HepG2 (cell line): ENCODE results near the gene MTFR1L. TPM values are rescaled to one million over a fixed set of nuclear protein-coding genes. Genes with fewer than 3 reads are reported as not detected.
A peak's percentile ranks its signal among the peaks of the same experiment; 100 is the strongest.

Experiments used
- KLF15 ChIP-seq: sonication (generic); formaldehyde crosslinking; IDR thresholded peaks from 2 replicates; pipeline ENCODE4 v1.8.1; 2023; ENCODE audit warnings: borderline replicate concordance, mild to moderate bottlenecking, inconsistent platforms, missing genetic modification reagents, mixed read lengths
- MLLT10 ChIP-seq: sonication (generic); formaldehyde crosslinking; IDR thresholded peaks from 2 replicates; pipeline ENCODE4 v1.4.0; 2020; ENCODE audit warnings: missing genetic modification reagents
- NCOA5 ChIP-seq: sonication (generic); formaldehyde crosslinking; IDR thresholded peaks from 2 replicates; pipeline ENCODE4 v1.4.0; 2020; ENCODE audit warnings: missing genetic modification reagents
- NFAT5 ChIP-seq: sonication (generic); formaldehyde crosslinking; IDR thresholded peaks from 2 replicates; pipeline ENCODE4 v1.4.0; 2020; ENCODE audit warnings: missing genetic modification reagents
- PAX8 ChIP-seq: sonication (generic); formaldehyde crosslinking; IDR thresholded peaks from 2 replicates; pipeline ENCODE4 v1.8.0; 2022; ENCODE audit warnings: mild to moderate bottlenecking, missing genetic modification reagents, borderline replicate concordance
- polyA plus RNA-seq, 8 experiments: library from polyadenylated mRNA; depleted of rRNA in 3 of 8; stranded (reverse) in 7 of 8; unstranded in 1 of 8; fragments of >200 nt; fragmentation: Illumina TruSeq in 4 of 8; extraction: Trizol in 4 of 8; gene quantifications; 2 replicates each; pipeline versions ENCODE4 v1.2.1 to v1.2.3, GENCODE V29; 2011 to 2016; ENCODE audit warnings: low read depth in 4 of 8, missing spikeins in 1 of 8, mixed read lengths in 1 of 8; ENCODE audit not compliant: insufficient read depth in 1 of 8
- total RNA-seq, 5 experiments: library from RNA; depleted of rRNA; stranded (reverse); fragments of >200 nt; fragmentation: Illumina TruSeq; extraction: Trizol; gene quantifications; 2 replicates each; pipeline ENCODE4 v1.2.3, GENCODE V29; 2016; ENCODE audit warnings: low read depth in 1 of 5
- TF ChIP-seq, protein P1 (sequence below): sonication (generic); formaldehyde crosslinking; IDR thresholded peaks from 2 replicates; pipeline ENCODE4 v1.4.0; 2020; ENCODE audit warnings: missing genetic modification reagents
- TF ChIP-seq, protein P2 (sequence below): sonication (generic); formaldehyde crosslinking; conservative IDR thresholded peaks from 2 replicates; pipeline ENCODE4 v1.8.0; 2022; ENCODE audit warnings: low read depth, missing genetic modification reagents

Gene MTFR1L
- total and polyA plus RNA-seq, 2 of the 13 experiments (the other 11 are each of a cell fraction or from before 2014, with no cell fraction given) = 38.0 to 55.7 TPM

DNA sequence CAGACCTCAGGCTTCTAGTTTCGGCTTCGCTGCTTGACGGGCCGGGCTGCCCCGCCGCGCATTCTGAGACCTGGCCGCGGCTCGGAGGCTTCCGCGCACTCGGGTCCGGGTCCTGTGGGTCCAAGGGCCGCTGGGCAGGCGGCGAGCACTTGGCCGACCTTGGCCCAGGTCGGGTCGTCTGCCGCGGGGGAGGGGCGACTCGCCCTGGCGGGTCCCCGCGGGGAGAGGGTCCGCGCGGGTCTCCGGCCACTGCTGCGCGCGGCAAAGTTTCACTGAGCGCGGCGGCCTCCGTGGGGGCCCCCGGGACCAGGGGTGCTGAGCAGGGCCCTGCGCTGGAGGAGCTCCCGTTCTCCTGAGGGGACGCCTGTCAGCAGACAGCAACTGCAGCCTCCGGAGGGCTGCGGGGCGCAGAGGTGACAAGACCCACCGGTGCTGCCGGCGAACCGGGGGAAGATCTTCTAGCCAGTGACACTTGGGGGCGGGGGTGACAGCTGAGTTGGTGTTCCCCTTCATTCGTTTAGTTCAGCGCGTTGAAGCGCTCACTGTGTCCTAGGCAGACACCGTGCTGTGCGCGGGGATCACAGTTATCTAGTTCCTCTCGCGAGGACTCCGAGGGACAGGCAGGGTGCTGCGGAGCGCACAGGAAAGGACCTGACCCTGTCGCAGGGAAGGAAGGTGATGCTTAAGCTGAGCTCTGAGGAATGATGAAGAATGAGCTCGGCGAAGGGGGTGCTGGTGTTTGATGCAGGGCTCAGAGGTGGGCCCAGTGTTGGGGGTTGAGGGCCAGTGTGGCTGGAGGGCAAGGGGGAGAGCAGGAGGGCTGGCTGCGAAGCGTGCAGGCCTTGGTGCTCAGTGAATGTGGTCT, 725 bp downstream of the MTFR1L start (continued):
- TF ChIP-seq, protein P1, sequence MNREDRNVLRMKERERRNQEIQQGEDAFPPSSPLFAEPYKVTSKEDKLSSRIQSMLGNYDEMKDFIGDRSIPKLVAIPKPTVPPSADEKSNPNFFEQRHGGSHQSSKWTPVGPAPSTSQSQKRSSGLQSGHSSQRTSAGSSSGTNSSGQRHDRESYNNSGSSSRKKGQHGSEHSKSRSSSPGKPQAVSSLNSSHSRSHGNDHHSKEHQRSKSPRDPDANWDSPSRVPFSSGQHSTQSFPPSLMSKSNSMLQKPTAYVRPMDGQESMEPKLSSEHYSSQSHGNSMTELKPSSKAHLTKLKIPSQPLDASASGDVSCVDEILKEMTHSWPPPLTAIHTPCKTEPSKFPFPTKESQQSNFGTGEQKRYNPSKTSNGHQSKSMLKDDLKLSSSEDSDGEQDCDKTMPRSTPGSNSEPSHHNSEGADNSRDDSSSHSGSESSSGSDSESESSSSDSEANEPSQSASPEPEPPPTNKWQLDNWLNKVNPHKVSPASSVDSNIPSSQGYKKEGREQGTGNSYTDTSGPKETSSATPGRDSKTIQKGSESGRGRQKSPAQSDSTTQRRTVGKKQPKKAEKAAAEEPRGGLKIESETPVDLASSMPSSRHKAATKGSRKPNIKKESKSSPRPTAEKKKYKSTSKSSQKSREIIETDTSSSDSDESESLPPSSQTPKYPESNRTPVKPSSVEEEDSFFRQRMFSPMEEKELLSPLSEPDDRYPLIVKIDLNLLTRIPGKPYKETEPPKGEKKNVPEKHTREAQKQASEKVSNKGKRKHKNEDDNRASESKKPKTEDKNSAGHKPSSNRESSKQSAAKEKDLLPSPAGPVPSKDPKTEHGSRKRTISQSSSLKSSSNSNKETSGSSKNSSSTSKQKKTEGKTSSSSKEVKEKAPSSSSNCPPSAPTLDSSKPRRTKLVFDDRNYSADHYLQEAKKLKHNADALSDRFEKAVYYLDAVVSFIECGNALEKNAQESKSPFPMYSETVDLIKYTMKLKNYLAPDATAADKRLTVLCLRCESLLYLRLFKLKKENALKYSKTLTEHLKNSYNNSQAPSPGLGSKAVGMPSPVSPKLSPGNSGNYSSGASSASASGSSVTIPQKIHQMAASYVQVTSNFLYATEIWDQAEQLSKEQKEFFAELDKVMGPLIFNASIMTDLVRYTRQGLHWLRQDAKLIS (CRISPR knock-in tag) = 0 out of 2 replicates have a peak, but pooled peaks have one; percentile 32
- TF ChIP-seq KLF15 (CRISPR knock-in tag) (no peak), NCOA5 (CRISPR knock-in tag) (no peak), MLLT10 (CRISPR knock-in tag) (no peak), PAX8 (no peak), NFAT5 (CRISPR knock-in tag) (no peak)
- TF ChIP-seq, protein P2, sequence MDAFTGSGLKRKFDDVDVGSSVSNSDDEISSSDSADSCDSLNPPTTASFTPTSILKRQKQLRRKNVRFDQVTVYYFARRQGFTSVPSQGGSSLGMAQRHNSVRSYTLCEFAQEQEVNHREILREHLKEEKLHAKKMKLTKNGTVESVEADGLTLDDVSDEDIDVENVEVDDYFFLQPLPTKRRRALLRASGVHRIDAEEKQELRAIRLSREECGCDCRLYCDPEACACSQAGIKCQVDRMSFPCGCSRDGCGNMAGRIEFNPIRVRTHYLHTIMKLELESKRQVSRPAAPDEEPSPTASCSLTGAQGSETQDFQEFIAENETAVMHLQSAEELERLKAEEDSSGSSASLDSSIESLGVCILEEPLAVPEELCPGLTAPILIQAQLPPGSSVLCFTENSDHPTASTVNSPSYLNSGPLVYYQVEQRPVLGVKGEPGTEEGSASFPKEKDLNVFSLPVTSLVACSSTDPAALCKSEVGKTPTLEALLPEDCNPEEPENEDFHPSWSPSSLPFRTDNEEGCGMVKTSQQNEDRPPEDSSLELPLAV = no peak
- TF ChIP-seq, all 625 proteins: peak for 113
